ENCODE data around the gene DDX20.
A peak's percentile ranks its signal among the peaks of the same experiment; 100 is the strongest.
"Not testable (repeated sequence)": the region's sequence is repeated elsewhere in the genome, so short reads cannot be mapped to it uniquely, and the experiment has no call there.

DDX20 gene

DNA sequence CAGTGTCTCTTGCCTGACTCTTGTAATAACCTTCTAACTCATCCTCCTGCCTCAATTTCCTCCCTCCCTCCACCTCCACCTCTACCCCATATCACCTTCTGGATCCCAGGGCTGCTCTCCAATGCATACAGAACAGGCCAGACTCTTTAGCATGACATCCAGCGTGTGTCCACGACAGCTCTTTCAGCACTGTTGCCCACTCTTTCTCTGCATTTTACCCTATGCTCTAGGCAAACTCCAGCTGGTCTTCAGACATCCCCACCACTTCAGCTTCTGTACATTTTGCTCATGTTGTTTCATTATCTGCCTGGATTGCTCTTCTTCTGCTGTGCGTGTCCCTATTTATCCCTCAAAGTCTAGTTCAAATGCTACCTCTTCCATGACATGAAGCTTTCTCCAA is 21.3 kb upstream of the DDX20 start:
- no peak for DNase-seq

- DNase-seq: no peak
These were observed 20.8 kb upstream of the DDX20 start for GRCh38 chr1:111734856-111735255.

DNA sequence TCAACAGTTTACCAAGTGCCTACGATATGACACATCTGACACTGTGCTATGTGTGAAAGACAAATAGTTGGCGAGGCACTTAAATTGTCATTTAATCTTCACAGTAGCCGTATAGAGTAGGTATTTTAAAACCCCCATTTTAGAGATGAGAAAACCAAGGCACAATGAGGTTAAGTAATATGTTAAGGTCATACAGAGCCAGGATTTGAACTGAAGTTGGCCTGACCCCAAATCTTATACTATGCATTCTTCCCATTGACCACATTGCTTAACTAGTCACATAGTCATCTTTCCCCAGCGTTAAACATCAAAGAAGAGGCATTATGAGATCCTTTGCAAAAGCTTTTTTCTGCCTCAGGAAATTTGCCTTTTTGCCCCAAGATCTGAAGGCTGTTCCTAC is 20.4 kb upstream of the DDX20 start:
- DNase-seq: no peak

DNA sequence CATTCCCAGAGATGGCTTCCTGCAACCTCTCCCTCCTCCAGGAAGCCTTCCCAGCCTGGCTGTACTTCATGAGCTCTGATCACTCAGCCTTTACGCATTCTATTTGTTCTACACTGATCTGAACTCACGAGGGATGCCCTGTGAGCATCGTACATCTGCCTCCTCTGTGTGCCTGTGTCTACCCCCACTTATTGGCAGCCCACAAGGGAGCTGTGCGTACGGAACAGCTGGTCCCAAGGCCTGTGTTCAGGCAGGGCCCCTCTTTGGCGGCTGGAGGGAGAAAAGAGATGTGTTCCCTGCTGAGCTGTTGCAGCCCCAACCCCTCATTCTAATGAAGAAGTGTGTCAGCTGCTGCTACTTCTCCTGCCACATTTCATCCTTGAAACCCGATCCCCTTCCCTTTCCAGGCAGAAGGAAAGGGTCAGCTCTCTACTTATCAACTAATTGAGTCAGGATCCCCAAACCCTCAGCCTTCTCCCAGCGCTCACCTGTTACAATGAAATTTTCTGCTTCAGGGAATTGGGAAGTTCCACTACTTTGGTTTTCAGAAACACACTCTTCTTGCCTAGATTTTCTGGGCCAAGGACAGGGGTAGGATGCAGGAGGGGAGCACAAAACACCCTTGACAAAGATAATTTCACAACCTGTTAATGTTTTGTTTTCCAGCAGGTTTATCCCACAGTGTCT is 19.7 kb upstream of the DDX20 start:
- peak; percentile 99 for DNase-seq

- peak; percentile 65 for DNase-seq
These were observed 19.0 kb upstream of the DDX20 start for GRCh38 chr1:111736548-111737215.

GRCh38 chr1:111737216-111738132 is 18.2 kb upstream of the DDX20 start:
- no peak for DNase-seq

DNA sequence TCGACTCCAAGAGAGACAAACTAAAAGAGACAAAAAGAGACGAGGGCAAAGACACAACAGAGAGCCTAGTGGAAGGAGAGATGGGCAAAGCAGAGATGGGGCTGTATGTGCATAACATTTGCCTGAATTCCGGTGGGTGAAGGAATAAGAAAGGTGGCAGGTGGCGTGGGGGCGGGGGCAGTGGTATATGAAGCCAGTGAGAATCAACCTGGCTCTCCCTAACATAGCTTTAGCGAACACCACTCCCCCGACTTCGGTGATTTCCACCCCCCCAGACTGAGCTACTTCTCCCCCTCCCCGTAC is 17.6 kb upstream of the DDX20 start:
- DNase-seq: no peak

DNA sequence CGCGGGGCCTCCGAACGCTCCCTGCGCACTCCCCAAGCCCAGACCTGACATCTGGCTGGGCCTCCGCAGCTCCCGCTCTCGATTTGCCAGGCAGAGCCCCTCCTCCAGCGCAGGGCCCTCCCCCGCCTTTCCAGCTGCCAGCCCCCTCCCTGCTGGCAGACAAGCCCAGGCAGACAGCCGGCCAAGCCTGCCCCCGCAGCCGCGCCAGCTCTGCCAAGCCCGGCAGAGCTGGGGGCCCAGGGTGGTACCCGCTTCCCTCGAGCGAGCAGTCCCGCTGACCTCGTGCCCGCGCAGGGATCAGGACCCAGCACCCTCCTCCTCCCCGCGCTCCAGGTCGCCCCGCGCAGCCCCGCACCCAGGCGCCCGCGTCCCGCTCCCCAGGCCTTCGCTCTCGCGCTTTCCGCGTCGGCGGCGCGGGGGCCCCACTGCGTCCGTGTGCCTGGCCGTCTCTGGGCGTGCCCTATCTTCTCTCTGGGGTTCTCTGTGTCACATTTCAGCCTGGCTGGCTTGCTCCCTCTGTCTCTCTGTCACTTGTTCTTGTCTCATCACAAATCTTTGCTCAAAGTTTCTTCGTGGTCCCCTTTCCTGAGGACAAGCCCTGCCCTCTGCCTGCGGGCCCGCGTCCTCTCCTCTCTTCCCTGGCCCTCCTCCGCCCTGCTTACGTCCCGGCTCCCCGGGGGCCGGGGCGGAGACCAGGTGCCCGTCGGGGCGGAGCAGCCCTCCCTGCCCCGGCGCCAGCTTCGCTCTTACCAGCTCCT is 17.1 kb upstream of the DDX20 start:
- peak; percentile 94 for DNase-seq

GRCh38 chr1:111739194-111739924 is 16.3 kb upstream of the DDX20 start, which contains the start of gene INKA2:
INKA2 (minus strand) TSS chr1:111739395; CDS start chr1:111739242, 153 bp downstream.
- peak; percentile 95 for DNase-seq

DNA sequence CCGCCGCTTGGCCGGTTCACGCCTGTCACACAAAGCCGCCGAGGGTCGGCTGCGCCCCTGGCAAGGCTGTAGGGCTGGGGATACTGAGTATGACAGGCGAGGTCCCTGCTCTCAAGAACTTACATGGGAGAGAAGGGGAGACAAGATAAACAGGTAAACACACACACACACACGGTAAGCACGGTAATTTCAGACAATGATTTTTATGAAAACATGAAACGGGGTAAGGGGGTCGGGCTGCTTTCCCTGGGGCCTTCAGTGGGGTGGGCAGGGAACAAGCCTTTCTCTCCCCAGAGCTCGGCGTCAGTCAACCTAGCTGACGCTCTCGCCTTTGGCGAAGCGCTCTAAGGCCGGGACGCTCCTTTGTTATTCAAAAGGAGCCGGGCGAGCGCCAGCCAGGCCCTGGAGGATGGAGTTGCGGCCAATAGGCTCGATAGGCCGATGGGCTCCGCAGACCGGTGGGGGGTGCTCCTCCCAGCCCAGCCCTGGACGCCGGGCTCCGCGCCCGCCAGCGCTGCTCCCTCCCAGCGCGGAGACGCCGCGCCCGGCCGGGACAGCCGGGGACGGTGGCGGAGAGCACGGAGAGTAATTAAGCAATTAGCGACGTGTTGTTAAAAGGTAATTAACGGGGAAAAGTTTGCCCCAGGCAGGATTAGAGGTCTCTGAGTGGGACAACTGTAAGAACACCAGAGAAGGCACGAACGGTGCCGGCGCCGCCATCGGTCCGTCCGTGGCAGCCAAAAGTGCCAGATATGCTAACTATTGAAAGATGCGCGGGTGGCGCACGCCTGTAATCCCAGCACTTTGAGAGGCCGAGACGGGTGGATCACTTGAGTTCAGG is 15.6 kb upstream of the DDX20 start:
- peak; percentile 63 for DNase-seq

DNA sequence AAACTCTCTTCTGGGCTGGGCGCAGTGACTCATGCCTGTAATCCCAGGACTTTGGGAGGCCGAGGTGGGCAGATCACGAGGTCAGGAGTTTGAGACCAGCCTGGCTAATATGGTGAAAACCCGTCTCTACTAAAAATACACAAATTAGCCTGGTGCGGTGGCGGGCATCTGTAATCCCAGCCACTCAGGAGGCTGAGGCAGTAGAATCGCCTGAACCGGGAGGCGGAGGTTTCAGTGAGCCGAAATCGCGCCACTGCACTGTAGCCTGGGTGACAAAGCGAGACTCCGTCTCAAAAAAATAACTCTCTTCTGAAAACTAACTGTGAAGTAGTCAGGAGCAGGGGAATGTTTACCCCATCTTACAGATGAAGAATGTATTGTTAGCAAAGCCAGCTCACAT is 13.4 kb upstream of the DDX20 start:
- not testable (repeated sequence) for DNase-seq

DNA sequence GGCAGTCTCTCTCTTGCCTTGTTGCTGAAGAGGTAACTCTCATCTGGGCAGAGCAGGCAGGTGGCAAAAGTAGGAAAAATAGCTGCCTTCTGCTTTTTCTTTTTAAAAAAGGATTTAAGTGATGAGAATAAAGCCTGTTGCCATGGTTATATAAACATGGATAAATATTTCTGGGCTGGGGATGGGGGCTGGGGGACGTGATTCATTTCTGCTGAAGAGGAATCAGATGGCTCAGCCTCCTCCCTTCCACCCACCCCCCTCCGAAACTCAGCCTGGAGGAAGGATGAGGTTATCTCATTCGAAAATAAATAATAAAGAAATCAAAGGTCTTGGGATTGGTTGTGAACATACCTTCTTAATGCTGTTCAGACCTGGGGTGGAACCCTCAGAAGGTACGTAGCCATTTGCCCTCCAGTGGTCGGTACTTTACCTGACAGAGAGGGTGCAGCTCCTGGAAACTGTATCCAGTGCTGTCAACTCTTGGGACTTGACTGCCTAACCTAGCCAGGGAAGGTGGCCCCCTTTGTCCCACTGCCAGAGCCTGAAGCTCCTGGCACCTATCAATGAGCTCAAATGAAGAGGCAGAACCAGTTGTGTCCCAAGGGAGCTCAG is 12.7 kb upstream of the DDX20 start:
- DNase-seq: no peak

DNA sequence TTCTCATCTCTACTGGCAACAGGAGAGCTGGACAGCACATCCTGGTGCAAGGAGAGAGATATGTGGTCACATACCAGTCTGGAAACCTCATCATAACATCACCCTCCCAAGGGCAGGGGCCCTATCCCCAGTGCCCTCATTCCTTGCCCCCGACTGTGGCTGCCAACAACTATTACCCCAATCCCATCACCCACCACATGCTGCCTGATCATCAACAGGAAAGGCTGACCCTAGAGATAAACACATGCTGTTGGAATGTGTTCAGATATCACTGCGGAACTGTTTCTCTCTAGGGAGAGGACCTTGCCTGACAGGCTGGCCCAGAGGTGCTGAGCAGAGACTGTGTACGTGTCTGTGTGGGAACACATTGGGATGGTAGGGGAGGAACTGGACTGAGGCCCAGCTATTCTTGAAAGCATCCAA is 12.0 kb upstream of the DDX20 start:
- DNase-seq: no peak

GRCh38 chr1:111745675-111746613 is 9.8 kb upstream of the DDX20 start:
- DNase-seq: peak; percentile 41

GRCh38 chr1:111746614-111746999 is 9.1 kb upstream of the DDX20 start:
- DNase-seq: no peak

- DNase-seq: peak; percentile 70
These were observed 8.4 kb upstream of the DDX20 start for GRCh38 chr1:111747282-111747734.

- DNase-seq: peak; percentile 20
These were observed 7.8 kb upstream of the DDX20 start for GRCh38 chr1:111747947-111748346.

DNA sequence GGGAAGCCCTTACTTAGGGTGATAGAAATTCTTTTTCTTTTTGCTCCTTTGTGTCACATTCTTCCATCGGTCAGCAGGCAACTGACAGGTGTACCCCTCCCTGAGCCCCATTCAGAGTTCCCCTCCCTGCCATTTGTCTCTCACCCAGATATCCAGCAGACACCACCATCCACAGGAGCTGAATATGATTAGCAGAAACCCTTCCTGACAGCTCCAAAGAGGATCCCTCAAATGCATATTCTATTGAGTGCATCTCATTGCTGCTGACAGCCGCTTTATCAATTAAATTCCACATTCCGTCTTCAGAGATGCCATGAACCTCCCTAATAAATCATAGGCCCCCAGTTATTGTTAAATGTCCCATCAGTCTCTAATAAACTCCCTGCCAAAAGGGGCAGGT is 6.1 kb upstream of the DDX20 start:
- DNase-seq: no peak

- DNase-seq: no peak
These were observed 4.8 kb upstream of the DDX20 start for GRCh38 chr1:111750856-111751255.
